Osteocyte (in vitro differentiated cells): Measurements from ENCODE around the gene GAN. TPM values are rescaled to one million over a fixed set of nuclear protein-coding genes. Genes with fewer than 3 reads are reported as not detected.
"Not testable (repeated sequence)": the region's sequence is repeated elsewhere in the genome, so short reads cannot be mapped to it uniquely, and the experiment has no call there.

Source experiments
- DNase-seq: peaks from one replicate; pipeline ENCODE4 v3.0.0; 2021; ENCODE audit warnings: mixed read lengths; ENCODE audit not compliant: unreplicated experiment; ENCODE audit errors: extremely low spot score
- H3K27ac Mint-ChIP-seq: one replicate; pipeline ENCODE4 v1.8.0; 2021; ENCODE audit warnings: mild to moderate bottlenecking, mixed read lengths; ENCODE audit not compliant: unreplicated experiment
- H3K27me3 Mint-ChIP-seq: one replicate; pipeline ENCODE4 v1.8.0; 2021; ENCODE audit warnings: mixed read lengths; ENCODE audit not compliant: unreplicated experiment
- H3K36me3 Mint-ChIP-seq: one replicate; pipeline ENCODE4 v1.8.0; 2021; ENCODE audit warnings: mixed read lengths; ENCODE audit not compliant: unreplicated experiment
- H3K4me1 Mint-ChIP-seq: one replicate; pipeline ENCODE4 v1.8.0; 2021; ENCODE audit warnings: mixed read lengths; ENCODE audit not compliant: unreplicated experiment
- H3K4me3 Mint-ChIP-seq: one replicate; pipeline ENCODE4 v1.8.0; 2021; ENCODE audit warnings: mild to moderate bottlenecking, moderate library complexity, mixed read lengths; ENCODE audit not compliant: unreplicated experiment
- H3K9me3 Mint-ChIP-seq: one replicate; pipeline ENCODE4 v1.8.0; 2021; ENCODE audit warnings: mixed read lengths; ENCODE audit not compliant: unreplicated experiment
- CTCF ChIP-seq: fragments of 200-600 bp; sonication (generic); IDR thresholded peaks from 2 replicates; pipeline ENCODE4 v1.5.0; 2021; ENCODE audit warnings: antibody characterized with exemption, mild to moderate bottlenecking, moderate library complexity
- total RNA-seq: library from RNA; stranded (reverse); gene quantifications from 2 replicates; pipeline ENCODE4 v1.2.1, GENCODE V29; 2021

The GAN gene
- total RNA-seq, 1 donor from 2014 or later, result 9.2 TPM

DNA sequence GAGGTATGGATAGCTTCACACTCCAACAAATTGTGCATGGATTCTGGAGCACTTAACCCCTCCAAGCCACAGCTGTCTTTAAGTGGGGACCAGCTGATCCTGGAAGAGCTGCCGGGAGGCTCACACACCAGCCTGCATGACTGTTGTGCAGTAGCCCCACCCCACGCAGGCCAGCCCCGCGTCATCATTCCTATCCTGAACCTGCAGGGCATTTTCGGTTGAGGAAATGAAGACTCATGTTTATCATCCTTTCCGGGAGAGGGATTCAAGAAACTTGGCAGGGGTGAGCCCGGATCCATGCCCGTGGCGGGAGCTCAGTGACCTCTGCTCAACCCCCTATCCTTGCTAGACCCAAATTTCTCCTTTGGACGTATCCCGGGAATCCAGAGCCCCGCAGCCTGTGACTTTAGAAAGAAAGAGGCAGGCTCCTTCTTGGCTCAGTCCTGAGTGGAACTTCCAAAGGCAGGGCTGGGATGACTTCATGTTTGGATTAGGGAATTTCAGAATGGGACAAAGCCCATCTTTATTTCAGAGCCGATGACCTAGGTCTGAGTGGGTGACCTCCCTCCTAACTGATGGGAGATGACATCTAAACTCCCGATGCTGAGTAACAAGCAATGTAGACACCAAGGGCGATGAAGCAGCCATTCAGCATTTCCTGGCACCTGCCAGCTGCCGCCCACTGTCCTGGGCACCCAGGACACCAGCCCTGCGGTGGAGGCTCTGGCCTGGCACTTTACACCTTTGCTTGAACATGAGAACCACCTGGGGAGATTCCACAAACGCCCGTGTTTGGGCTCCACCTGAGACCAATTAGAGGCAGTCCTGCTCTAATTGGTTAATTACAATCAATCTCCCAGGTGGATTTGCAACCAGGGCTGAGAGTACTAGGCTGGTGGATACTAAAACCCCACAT lies 86.5 kb downstream of the GAN start:
- TF ChIP-seq CTCF, result no peak
- Mint-ChIP-seq H3K4me3 (peak overlapping the region; percentile 11), H3K27ac (peak overlapping the region; percentile 27), H3K9me3 (no peaks in the 10 kb centered on the region), H3K27me3 (no peaks in the 10 kb centered on the region), H3K4me1 (peaks cover 18% of the 10 kb centered on the region), H3K36me3 (no peaks in the 10 kb centered on the region)
- no peak for DNase-seq

GRCh38 chr16:81403208-81403600 lies 88.4 kb downstream of the GAN start:
- no peak for TF ChIP-seq CTCF
- DNase-seq, result no peak
- Mint-ChIP-seq H3K9me3 (no peaks in the 10 kb centered on the region), H3K4me1 (peaks cover 18% of the 10 kb centered on the region), H3K27me3 (no peaks in the 10 kb centered on the region), H3K36me3 (no peaks in the 10 kb centered on the region), H3K4me3 (no peak overlapping the region), H3K27ac (no peak overlapping the region)

- Mint-ChIP-seq H3K4me3 (no peak overlapping the region), H3K27me3 (no peaks in the 10 kb centered on the region), H3K4me1 (peaks cover 18% of the 10 kb centered on the region), H3K27ac (no peak overlapping the region), H3K9me3 (no peaks in the 10 kb centered on the region), H3K36me3 (no peaks in the 10 kb centered on the region)
- peak; percentile 99 for TF ChIP-seq CTCF
- DNase-seq, result peak; percentile 93
These were observed 89.0 kb downstream of the GAN start for GRCh38 chr16:81403601-81404391.

GRCh38 chr16:81405002-81405401 lies 90.2 kb downstream of the GAN start:
- H3K4me1 Mint-ChIP-seq, result peaks cover 22% of the 10 kb centered on the region
- DNase-seq, H3K36me3 Mint-ChIP-seq, H3K27ac Mint-ChIP-seq, H3K9me3 Mint-ChIP-seq, H3K4me3 Mint-ChIP-seq, H3K27me3 Mint-ChIP-seq: not testable (repeated sequence)

- peaks cover 22% of the 10 kb centered on the region for H3K4me1 Mint-ChIP-seq
- no peak overlapping the region for H3K4me3 Mint-ChIP-seq
- no peaks in the 10 kb centered on the region for H3K9me3 Mint-ChIP-seq
- no peaks in the 10 kb centered on the region for H3K27me3 Mint-ChIP-seq
- no peaks in the 10 kb centered on the region for H3K36me3 Mint-ChIP-seq
- TF ChIP-seq CTCF, result no peak
- DNase-seq, result no peak
- H3K27ac Mint-ChIP-seq, result peak overlapping the region; percentile 43
These were observed 90.9 kb downstream of the GAN start for GRCh38 chr16:81405702-81406113.
